Muscle layer of colon (tissue), 2 donors: Measurements from ENCODE around the gene STIM1.
"Not testable (repeated sequence)": the region's sequence is repeated elsewhere in the genome, so short reads cannot be mapped to it uniquely, and the experiment has no call there.

Experiments
- H3K27ac ChIP-seq: one replicate; pipeline ENCODE4 v1.7.0; 2013; ENCODE audit warnings: low read depth, mild to moderate bottlenecking, low read length, moderate library complexity
- H3K27me3 ChIP-seq, 2 donors: one replicate each; pipeline ENCODE4 v1.7.0; 2013; ENCODE audit warnings: low read length in 2 of 2, mild to moderate bottlenecking in 2 of 2; ENCODE audit not compliant: insufficient read depth in 2 of 2, control insufficient read depth in 1 of 2
- H3K36me3 ChIP-seq: one replicate; pipeline ENCODE4 v1.7.0; 2013; ENCODE audit warnings: mild to moderate bottlenecking, low read length; ENCODE audit not compliant: insufficient read depth
- H3K4me1 ChIP-seq: one replicate; pipeline ENCODE4 v1.7.0; 2013; ENCODE audit warnings: mild to moderate bottlenecking, low read length; ENCODE audit not compliant: insufficient read depth
- H3K4me3 ChIP-seq, 2 donors: one replicate each; pipeline ENCODE4 v1.7.0; 2013; ENCODE audit warnings: low read length in 2 of 2, low read depth in 1 of 2, mild to moderate bottlenecking in 1 of 2, moderate library complexity in 1 of 2
- H3K9ac ChIP-seq: one replicate; pipeline ENCODE4 v1.7.0; 2013; ENCODE audit warnings: low read length
- H3K9me3 ChIP-seq: one replicate; pipeline ENCODE4 v1.7.0; 2013; ENCODE audit warnings: mild to moderate bottlenecking, low read length
- donor health status: abdominal sarcoma.
- donor health status: Adenocarcinoma of cecum.

Gene STIM1

DNA sequence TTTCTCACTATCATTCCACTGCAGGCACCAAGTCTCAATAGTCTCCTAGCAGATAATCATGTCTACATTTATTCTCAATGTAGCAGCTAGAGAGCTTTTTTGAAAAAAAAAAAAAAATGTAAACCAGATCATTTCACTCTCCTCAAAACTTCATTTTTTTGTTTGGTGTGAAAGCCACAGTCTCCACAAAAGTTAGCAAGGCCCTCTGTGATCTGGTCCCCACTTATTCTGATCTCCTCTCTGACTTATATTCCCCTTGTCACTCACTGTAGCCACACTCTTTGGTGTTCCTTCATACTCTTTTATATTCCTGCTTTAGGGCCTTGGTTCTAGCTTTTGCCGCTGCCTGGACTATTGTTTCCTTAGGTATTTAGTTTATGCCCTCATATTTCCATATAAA lies 137.5 kb downstream of the STIM1 start:
- no peak overlapping the region for H3K9ac ChIP-seq
- no peak overlapping the region for H3K27ac ChIP-seq
- H3K9me3 ChIP-seq = no peaks in the 10 kb centered on the region
- H3K4me1 ChIP-seq = peaks cover 27% of the 10 kb centered on the region
- no peaks in the 10 kb centered on the region for H3K36me3 ChIP-seq
- H3K4me3 ChIP-seq = no peak overlapping the region
- no peaks in the 10 kb centered on the region for H3K27me3 ChIP-seq

DNA sequence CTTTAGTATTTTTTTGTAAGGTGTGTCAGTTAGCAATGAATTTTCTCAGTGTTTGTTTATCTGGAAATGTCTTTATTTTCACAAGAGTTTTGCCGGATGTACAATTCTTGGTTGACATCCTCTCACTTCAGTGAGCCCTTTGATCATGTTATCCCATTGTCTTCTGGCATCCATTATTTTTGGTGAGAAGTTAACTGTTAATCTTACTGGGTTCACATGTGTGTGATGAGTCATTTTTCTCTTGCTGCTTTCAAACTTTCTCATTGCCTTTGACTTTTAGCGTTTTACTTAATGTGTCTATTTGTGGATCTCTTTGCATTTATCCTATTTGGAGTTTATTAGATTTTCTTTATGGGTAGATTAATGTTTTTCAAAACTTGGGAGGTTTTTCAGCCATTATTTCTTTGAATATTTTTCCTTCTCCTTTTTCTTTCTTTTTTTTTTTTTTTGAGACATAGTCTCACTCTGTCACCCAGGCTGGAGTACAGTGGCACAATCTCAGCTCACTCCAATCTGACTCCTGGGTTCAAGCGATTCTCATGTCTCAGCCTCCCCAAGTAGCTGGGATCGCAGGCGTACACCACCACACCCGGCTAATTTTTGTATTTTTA lies 138.7 kb downstream of the STIM1 start:
- Histone ChIP-seq H3K27me3 (no peaks in the 10 kb centered on the region), H3K4me1 (peaks cover 16% of the 10 kb centered on the region), H3K27ac (no peak overlapping the region), H3K4me3 (no peak overlapping the region), H3K36me3 (no peaks in the 10 kb centered on the region), H3K9ac (no peak overlapping the region), H3K9me3 (no peaks in the 10 kb centered on the region)

DNA sequence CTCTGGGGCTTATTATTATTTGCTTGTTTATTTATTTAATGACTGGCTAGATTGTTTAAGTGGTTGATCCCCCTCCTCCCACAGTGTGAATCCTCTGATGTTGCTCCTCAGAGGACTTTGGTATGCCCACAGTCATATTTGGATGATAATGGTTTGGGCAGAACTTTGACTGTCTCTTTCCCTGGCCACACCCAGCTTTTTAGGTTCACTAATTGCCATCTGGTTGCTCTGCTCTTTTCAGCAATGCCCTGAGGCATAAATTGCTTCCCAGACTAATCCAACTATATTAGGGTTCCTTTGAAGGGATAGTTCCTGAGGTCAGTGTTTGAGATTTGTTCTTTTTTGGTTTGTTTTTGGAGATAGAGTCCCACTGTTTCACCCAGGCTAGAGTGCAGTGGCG lies 139.8 kb downstream of the STIM1 start:
- Histone ChIP-seq H3K27ac (no peak overlapping the region), H3K9ac (no peak overlapping the region), H3K36me3 (no peaks in the 10 kb centered on the region), H3K4me1 (peaks cover 16% of the 10 kb centered on the region), H3K27me3 (no peaks in the 10 kb centered on the region), H3K9me3 (no peaks in the 10 kb centered on the region), H3K4me3 (no peak overlapping the region)

DNA sequence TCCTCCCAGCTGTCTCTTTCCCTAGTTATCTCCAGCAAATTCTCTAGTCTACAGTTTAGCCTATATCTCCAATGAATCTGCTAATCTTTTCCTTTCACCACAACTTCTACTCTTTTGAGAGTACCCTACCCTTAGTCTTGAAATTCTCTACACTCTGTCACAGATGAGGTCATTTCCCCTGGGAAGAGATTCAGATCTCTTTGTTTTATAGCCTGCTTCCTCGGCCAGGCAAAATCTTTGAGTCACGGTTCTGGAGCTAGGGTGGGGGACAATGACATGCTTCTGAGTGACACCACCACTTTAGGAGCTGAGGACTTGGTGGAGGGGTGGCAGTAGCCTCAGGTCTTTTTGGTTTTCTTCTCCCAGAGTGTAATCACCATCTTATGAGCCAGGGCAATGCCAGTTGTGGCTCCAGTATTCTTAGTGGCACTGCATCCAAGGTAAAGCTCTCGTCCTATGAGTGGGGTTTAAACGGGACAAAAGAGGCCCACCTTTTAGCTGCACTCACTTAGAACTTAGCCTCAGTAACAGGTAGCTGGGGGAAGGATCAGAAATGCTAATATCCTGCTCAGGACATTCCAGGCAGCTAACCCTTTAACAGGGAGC lies 140.6 kb downstream of the STIM1 start:
- no peaks in the 10 kb centered on the region for H3K9me3 ChIP-seq
- peak overlapping the region; percentile 14 for H3K27ac ChIP-seq

DNA sequence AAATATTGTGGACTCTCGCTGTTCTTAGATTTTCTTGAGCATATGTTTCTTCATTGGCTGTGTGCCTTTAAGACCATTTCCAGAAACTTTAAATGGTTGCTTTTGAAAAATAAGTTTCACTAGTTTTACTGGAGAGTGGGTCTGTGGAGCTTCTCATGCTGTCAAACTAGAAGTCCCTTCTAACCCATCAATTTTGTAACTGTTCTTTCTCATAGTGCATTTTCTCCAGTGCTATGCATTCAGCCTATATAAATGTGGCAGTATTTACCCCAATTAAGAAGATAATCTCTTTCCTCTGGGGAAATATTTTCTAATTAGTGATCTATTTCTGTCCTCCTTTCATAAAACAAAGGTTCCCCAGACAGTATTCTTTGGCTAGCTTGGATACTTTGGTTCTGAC lies 141.2 kb downstream of the STIM1 start:
- Histone ChIP-seq H3K9ac (no peak overlapping the region), H3K27ac (no peak overlapping the region), H3K36me3 (no peaks in the 10 kb centered on the region), H3K27me3 (no peaks in the 10 kb centered on the region), H3K4me1 (peaks cover 12% of the 10 kb centered on the region), H3K4me3 (no peak overlapping the region), H3K9me3 (no peaks in the 10 kb centered on the region)

More for the DNA sequence above, 140.6 kb downstream of the STIM1 start:
- Histone ChIP-seq H3K9ac (no peak overlapping the region), H3K4me1 (peaks cover 14% of the 10 kb centered on the region), H3K4me3 (no peak overlapping the region), H3K27me3 (no peaks in the 10 kb centered on the region), H3K36me3 (no peaks in the 10 kb centered on the region)

DNA sequence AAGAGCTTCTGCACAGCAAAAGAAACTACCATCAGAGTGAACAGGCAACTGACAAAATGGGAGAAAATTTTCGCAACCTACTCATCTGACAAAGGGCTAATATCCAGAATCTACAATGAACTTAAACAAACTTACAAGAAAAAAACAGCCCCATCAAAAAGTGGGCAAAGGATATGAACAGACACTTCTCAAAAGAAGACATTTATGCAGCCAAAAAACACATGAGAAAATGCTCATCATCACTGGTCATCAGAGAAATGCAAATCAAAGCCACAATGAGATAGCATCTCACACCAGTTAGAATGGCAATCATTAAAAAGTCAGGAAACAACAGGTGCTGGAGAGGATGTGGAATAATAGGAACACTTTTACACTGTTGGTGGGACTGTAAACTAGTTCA lies 149.3 kb downstream of the STIM1 start:
- H3K27me3 ChIP-seq, H3K36me3 ChIP-seq, H3K9me3 ChIP-seq, H3K27ac ChIP-seq, H3K4me1 ChIP-seq, H3K9ac ChIP-seq, H3K4me3 ChIP-seq: not testable (repeated sequence)

DNA sequence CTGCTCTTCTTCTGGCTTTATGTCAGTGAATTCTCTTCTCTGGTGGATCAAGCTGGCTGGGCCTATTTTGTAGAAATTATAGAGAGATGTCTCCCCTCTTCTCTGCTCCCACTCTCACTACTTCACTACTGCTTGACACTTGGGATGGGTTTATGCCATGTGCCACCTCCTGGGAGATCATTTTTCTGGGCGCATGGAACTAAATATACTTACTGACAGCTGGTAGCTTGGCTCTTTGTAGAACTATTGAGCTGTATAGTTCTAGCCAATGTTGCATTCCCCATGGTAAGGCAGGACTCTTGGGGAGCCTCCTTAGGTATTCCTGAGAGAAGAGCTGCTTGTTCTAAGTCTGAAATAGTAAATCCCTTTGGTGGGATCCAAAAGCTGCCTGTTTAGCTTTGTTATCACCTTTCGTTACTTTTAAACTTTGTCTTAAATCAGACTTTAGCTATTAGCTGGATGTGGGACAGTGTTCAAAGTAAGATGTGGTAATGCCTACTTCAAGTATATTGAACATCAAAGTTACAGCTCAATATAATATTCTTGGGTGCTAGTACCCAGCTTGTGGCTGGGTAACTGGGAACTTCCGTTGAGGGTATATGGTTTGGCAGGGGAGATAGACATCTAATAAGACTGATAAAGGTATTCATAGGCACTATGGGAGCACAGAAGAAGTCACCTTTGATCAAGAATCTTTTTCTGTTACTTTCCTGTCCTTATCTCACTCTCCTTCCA lies 151.6 kb downstream of the STIM1 start:
- no peaks in the 10 kb centered on the region for H3K36me3 ChIP-seq
- H3K4me1 ChIP-seq = no peaks in the 10 kb centered on the region
- no peak overlapping the region for H3K9ac ChIP-seq
- H3K27me3 ChIP-seq = no peaks in the 10 kb centered on the region
- H3K27ac ChIP-seq = no peak overlapping the region
- no peaks in the 10 kb centered on the region for H3K9me3 ChIP-seq
- no peak overlapping the region for H3K4me3 ChIP-seq

DNA sequence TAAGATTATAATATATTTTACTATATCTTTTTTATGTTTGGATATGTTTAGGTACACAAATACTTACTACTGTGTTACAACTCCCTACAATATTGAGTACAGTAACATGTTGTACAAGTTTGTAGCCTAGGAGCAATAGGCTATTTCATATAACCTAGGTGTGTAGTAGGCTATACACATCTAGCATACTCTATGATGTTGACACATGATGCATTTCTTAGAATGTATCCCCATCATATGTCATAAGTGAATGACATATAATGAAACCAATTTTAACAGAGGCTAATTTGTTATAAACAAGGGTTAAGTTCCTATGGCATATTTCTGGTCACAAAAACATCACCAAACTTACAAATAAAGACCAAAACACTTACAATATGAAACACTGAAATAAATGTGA lies 152.7 kb downstream of the STIM1 start:
- no peak overlapping the region for H3K27ac ChIP-seq
- H3K4me1 ChIP-seq = no peaks in the 10 kb centered on the region
- no peaks in the 10 kb centered on the region for H3K36me3 ChIP-seq
- H3K9ac ChIP-seq = no peak overlapping the region
- no peaks in the 10 kb centered on the region for H3K27me3 ChIP-seq
- no peaks in the 10 kb centered on the region for H3K9me3 ChIP-seq
- no peak overlapping the region for H3K4me3 ChIP-seq

DNA sequence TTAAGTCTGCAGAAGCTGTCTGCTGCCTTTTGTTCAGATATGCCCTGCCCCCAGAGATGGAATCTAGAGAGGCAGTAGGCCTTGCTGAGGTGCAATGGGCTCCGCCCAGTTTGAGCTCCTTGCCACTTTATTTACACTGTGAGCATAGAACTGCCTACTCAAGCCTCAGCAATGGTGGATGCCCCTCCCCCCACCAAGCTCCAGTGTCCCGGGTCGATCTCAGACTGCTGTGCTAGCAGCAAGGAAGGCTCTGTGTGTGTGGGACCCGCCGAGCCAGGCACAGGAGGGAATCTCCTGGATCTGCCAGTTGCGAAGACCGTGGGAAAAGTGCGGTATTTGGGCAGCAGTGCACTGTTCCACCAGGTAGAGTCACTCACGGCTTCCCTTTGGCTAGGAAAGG lies 161.1 kb downstream of the STIM1 start:
- H3K27ac ChIP-seq, H3K9ac ChIP-seq, H3K4me3 ChIP-seq, H3K9me3 ChIP-seq, H3K36me3 ChIP-seq, H3K4me1 ChIP-seq, H3K27me3 ChIP-seq: not testable (repeated sequence)

DNA sequence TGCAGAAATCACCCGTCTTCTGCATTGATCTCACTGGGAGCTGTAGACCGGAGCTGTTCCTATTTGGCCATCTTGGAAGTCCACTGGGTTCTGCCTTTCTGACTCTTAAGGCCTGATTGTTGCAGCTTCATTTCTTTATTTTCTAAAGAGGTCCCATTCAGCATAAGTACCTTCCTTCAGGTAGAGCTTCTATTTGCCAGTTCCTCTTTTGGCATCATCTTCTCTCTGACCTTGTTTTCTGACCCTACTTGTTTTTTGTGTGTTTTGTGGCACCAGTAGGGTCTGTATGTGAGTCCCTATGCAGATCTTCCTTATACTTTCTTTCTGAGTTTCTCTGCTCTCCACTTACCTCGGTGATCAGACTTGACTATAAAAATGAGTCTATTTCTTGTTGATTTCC lies 161.7 kb downstream of the STIM1 start:
- Histone ChIP-seq H3K9me3 (no peaks in the 10 kb centered on the region), H3K27ac (no peak overlapping the region), H3K27me3 (no peaks in the 10 kb centered on the region), H3K9ac (no peak overlapping the region), H3K4me3 (no peak overlapping the region), H3K4me1 (no peaks in the 10 kb centered on the region), H3K36me3 (no peaks in the 10 kb centered on the region)

DNA sequence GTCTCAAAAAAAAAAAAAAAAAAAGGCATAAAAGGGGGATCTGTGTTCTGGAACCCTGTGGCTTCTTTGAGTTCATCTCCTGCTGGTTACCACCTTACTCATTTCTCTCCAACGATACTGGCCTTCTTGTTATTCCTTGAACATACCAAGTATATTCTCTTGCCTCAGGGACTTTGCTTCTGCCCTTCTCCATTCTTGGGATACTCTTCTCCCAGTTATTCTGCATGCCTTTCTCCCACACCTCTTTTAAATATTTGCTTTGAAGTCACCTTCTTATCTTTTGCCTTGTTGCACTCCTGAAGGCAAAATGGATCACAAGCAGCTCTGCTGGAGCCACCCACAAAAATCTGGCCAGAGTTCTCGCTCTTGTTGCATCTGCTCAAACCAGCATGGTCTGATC lies 163.2 kb downstream of the STIM1 start:
- Histone ChIP-seq H3K27ac (no peak overlapping the region), H3K27me3 (no peaks in the 10 kb centered on the region), H3K9ac (no peak overlapping the region), H3K4me1 (no peaks in the 10 kb centered on the region), H3K9me3 (no peaks in the 10 kb centered on the region), H3K4me3 (no peak overlapping the region), H3K36me3 (no peaks in the 10 kb centered on the region)

DNA sequence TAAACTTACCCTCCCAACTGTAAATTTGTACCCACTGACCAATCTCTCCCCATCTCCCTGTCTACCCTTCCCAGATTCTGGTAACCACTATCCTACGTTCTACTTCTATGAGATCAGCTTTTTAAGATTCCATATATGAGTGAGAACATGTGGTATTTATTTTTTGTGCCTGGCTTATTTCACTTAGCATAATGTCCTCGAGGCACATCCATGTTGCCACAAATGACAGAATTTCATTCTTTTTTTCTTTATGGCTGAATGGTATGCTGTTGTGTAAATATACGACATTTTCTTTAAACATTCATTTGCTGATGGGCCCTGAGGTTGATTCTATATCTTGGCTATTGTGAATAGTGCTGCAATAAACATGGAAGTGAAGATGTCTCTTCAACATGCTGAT lies 164.4 kb downstream of the STIM1 start:
- H3K9ac ChIP-seq = no peak overlapping the region
- H3K9me3 ChIP-seq = no peaks in the 10 kb centered on the region
- H3K4me1 ChIP-seq = peaks cover 5% of the 10 kb centered on the region
- H3K4me3 ChIP-seq = no peak overlapping the region
- H3K36me3 ChIP-seq = no peaks in the 10 kb centered on the region
- H3K27me3 ChIP-seq = no peaks in the 10 kb centered on the region
- H3K27ac ChIP-seq = no peak overlapping the region
